H1 (cell line): ENCODE measurements around the gene ZGRF1. TPM values are rescaled to one million over a fixed set of nuclear protein-coding genes. Genes with fewer than 3 reads are reported as not detected.

Experiments
- CTCF ChIA-PET: fragments of 300-600 bp; sonication (Branson Sonifier 250); formaldehyde crosslinking; loops from one replicate; lab custom pipeline; 2021; ENCODE audit not compliant: partially characterized antibody; lab: Charles Lee
- POLR2A ChIA-PET: fragments of 300-600 bp; sonication (Branson Sonifier 250); formaldehyde crosslinking; loops from one replicate; lab custom pipeline; 2021; ENCODE audit warnings: inconsistent platforms; ENCODE audit not compliant: partially characterized antibody; lab: Charles Lee
- DNase-seq, 2 experiments: peaks; one replicate each; pipeline versions ENCODE4 v3.0.0 to v3.0.0-alpha.2; 2010 to 2022; ENCODE audit warnings: low spot score in 2 of 2, low read depth in 1 of 2, mixed read lengths in 1 of 2
- FAIRE-seq: peaks from 2 replicates; lab custom pipeline; 2011; peaks lifted over from hg19 to GRCh38; lab: Jason Lieb, UNC
- H2AFZ ChIP-seq: 2 replicates; pipeline ENCODE4 v1.8.1; 2012; ENCODE audit warnings: low read length, inconsistent platforms
- H2AK5ac ChIP-seq: 2 replicates; pipeline ENCODE4 v1.6.1; 2013; ENCODE audit warnings: low read depth, low read length
- H2BK120ac ChIP-seq: replicated peaks from 2 replicates; pipeline ENCODE3; 2013; ENCODE audit warnings: low read depth, low read length, inconsistent platforms
- H2BK12ac ChIP-seq: 2 replicates; pipeline ENCODE4 v1.6.1; 2013; ENCODE audit warnings: low read depth, low read length
- H2BK15ac ChIP-seq: 2 replicates; pipeline ENCODE4 v1.6.1; 2013; ENCODE audit warnings: low read length
- H2BK20ac ChIP-seq: 2 replicates; pipeline ENCODE4 v1.6.1; 2013; ENCODE audit warnings: low read length
- H2BK5ac ChIP-seq: 2 replicates; pipeline ENCODE4 v1.6.1; 2013; ENCODE audit warnings: low read depth, low read length
- H3K14ac ChIP-seq: 2 replicates; pipeline ENCODE4 v1.6.1; 2013; ENCODE audit warnings: inconsistent platforms; ENCODE audit not compliant: insufficient read length
- H3K18ac ChIP-seq: 2 replicates; pipeline ENCODE4 v1.6.1; 2013; ENCODE audit warnings: low read length; ENCODE audit errors: extremely low read depth
- H3K23ac ChIP-seq: 2 replicates; pipeline ENCODE4 v1.6.1; 2013; ENCODE audit warnings: inconsistent platforms; ENCODE audit not compliant: insufficient read length
- H3K23me2 ChIP-seq: 2 replicates; pipeline ENCODE4 v1.6.1; 2013; ENCODE audit warnings: low read depth, low read length
- H3K27ac ChIP-seq: 2 replicates; pipeline ENCODE4 v1.6.1; 2011; ENCODE audit warnings: low read depth, low read length, inconsistent platforms
- H3K27me3 ChIP-seq, 4 experiments: replicated peaks in 1 of 4; 1 replicate in 1 of 4; 2 replicates in 3 of 4; pipeline versions ENCODE4 v1.6.1 to v1.8.1; 2011 to 2013; ENCODE audit warnings: low read length in 3 of 4, mild to moderate bottlenecking in 3 of 4, inconsistent platforms in 2 of 4, mixed read lengths in 2 of 4, moderate library complexity in 1 of 4; ENCODE audit not compliant: control insufficient read depth in 3 of 4, insufficient read depth in 3 of 4; ENCODE audit errors: extremely low read depth in 1 of 4
- H3K36me3 ChIP-seq, 4 experiments: 2 replicates each; pipeline versions ENCODE4 v1.6.1 to v1.8.1; 2011 to 2013; ENCODE audit warnings: mild to moderate bottlenecking in 4 of 4, low read length in 3 of 4, moderate library complexity in 2 of 4, control low read depth in 1 of 4, inconsistent platforms in 1 of 4; ENCODE audit not compliant: insufficient read depth in 4 of 4, control insufficient read depth in 2 of 4
- H3K4ac ChIP-seq: replicated peaks from 2 replicates; pipeline ENCODE3; 2013; ENCODE audit warnings: low read length, low read depth, mixed read lengths, inconsistent platforms; ENCODE audit not compliant: insufficient read length
- H3K4me1 ChIP-seq, 4 experiments: replicated peaks in 1 of 4; 1 replicate in 1 of 4; 2 replicates in 3 of 4; pipeline versions ENCODE4 v1.6.1 to v1.8.1; 2011 to 2013; ENCODE audit warnings: low read length in 3 of 4, inconsistent platforms in 2 of 4, mixed read lengths in 1 of 4; ENCODE audit not compliant: insufficient read depth in 4 of 4, control insufficient read depth in 3 of 4
- H3K4me2 ChIP-seq, 2 experiments: 2 replicates each; pipeline versions ENCODE4 v1.6.1 to v1.8.1; 2011 to 2013; ENCODE audit warnings: low read depth in 2 of 2, low read length in 2 of 2, control low read depth in 1 of 2, inconsistent platforms in 1 of 2, mild to moderate bottlenecking in 1 of 2; ENCODE audit not compliant: insufficient read depth in 1 of 2
- H3K4me3 ChIP-seq, 4 experiments: fragments of 200-600, 300-600 bp in 1 of 4; sonication (generic), shearing (Covaris generic), sonication (Bioruptor Twin) in 1 of 4; 2 replicates each; pipeline versions ENCODE4 v1.5.1 to v1.8.1; 2011 to 2016; ENCODE audit warnings: low read length in 4 of 4, low read depth in 3 of 4, control low read depth in 2 of 4, inconsistent platforms in 2 of 4, mild to moderate bottlenecking in 2 of 4, mixed read lengths in 1 of 4, moderate library complexity in 1 of 4; ENCODE audit not compliant: insufficient read depth in 2 of 4; ENCODE audit errors: extremely low read depth in 1 of 4
- H3K56ac ChIP-seq: replicated peaks from 2 replicates; pipeline ENCODE3; 2013; ENCODE audit warnings: low read depth, mild to moderate bottlenecking, mixed read lengths, low read length, inconsistent platforms; ENCODE audit not compliant: insufficient read length
- H3K79me1 ChIP-seq: 2 replicates; pipeline ENCODE4 v1.6.1; 2013; ENCODE audit warnings: low read depth, low read length, control low read depth
- H3K79me2 ChIP-seq, 2 experiments: 2 replicates each; pipeline versions ENCODE4 v1.6.1 to v1.8.1; 2012 to 2013; ENCODE audit warnings: low read length in 2 of 2, mild to moderate bottlenecking in 2 of 2, inconsistent platforms in 1 of 2; ENCODE audit not compliant: insufficient read depth in 2 of 2, control insufficient read depth in 1 of 2
- H3K9ac ChIP-seq, 4 experiments: replicated peaks in 1 of 4; 1 replicate in 1 of 4; 2 replicates in 3 of 4; pipeline versions ENCODE4 v1.6.1 to v1.8.1; 2011 to 2013; ENCODE audit warnings: low read depth in 3 of 4, low read length in 3 of 4, control low read depth in 2 of 4, mild to moderate bottlenecking in 2 of 4, moderate library complexity in 2 of 4, inconsistent platforms in 1 of 4; ENCODE audit errors: extremely low read depth in 1 of 4
- H3K9me3 ChIP-seq, 2 experiments: 2 replicates each; pipeline versions ENCODE4 v1.6.1 to v1.8.1; 2012 to 2013; ENCODE audit warnings: mild to moderate bottlenecking in 2 of 2, moderate library complexity in 2 of 2, control low read depth in 1 of 2, inconsistent platforms in 1 of 2, low read depth in 1 of 2, low read length in 1 of 2, mixed read lengths in 1 of 2; ENCODE audit not compliant: insufficient read depth in 2 of 2
- H4K20me1 ChIP-seq, 2 experiments: replicated peaks in 1 of 2; 2 replicates each; pipeline versions ENCODE3 to v1.8.1; 2011 to 2013; ENCODE audit warnings: inconsistent platforms in 2 of 2, low read length in 2 of 2, mild to moderate bottlenecking in 1 of 2; ENCODE audit not compliant: insufficient read depth in 2 of 2, control insufficient read depth in 1 of 2
- H4K5ac ChIP-seq: 2 replicates; pipeline ENCODE4 v1.6.1; 2013; ENCODE audit warnings: low read length, low read depth, mixed read lengths, inconsistent platforms; ENCODE audit not compliant: insufficient read length
- H4K8ac ChIP-seq: 2 replicates; pipeline ENCODE4 v1.8.0; 2013; ENCODE audit warnings: mild to moderate bottlenecking, moderate library complexity, low read length, inconsistent platforms; ENCODE audit not compliant: insufficient read depth; ENCODE audit errors: extremely low read depth
- H4K91ac ChIP-seq: replicated peaks from 2 replicates; pipeline ENCODE3; 2013; ENCODE audit warnings: low read length, mixed read lengths, inconsistent platforms; ENCODE audit not compliant: insufficient read length
- WGBS, 2 experiments: shearing (Covaris generic) in 1 of 2; methylation state at CpG; one replicate each; pipeline versions ENCODE4 v1.1.6 to v1.1.7; 2013 to 2015; ENCODE audit warnings: low lambda C conversion rate in 2 of 2, mixed read lengths in 2 of 2, inconsistent platforms in 1 of 2, low coverage in 1 of 2, missing lambda C conversion rate in 1 of 2; ENCODE audit not compliant: insufficient replicate concordance in 2 of 2, insufficient coverage in 1 of 2, insufficient read length in 1 of 2; ENCODE audit errors: extremely low coverage in 1 of 2, missing lambda C conversion rate in 1 of 2; 5-methylcytosine and 5-hydroxymethylcytosine counted together
- polyA plus RNA-seq, 7 experiments: library from polyadenylated mRNA; depleted of rRNA in 3 of 7; stranded (reverse) in 5 of 7; unstranded in 2 of 7; fragments of >200 nt in 5 of 7; fragments of 200-250 nt in 2 of 7; gene quantifications; 1 replicate in 5 of 7; 2 replicates in 1 of 7; 4 replicates in 1 of 7; pipeline versions ENCODE4 v1.2.1 to v1.2.3, GENCODE V29; 2011 to 2013; ENCODE audit warnings: missing spikeins in 2 of 7, mixed read lengths in 2 of 7
- total RNA-seq: library from RNA; stranded (reverse); fragmentation: NEBNext Ultra II Directional; extraction: Animal tissue kit (Norgen Biotek cat#: 25700); gene quantifications from 2 replicates; pipeline ENCODE4 v1.2.1, GENCODE V29; 2021

The ZGRF1 gene
- total and polyA plus RNA-seq, 2 of the 8 experiments (the other 6 are each of a cell fraction or from before 2014, with no cell fraction given) = 12.0 to 44.6 TPM

GRCh38 chr4:112492321-112492720, 144.4 kb downstream of the ZGRF1 start:
- Histone ChIP-seq H3K4me1 (no peaks in the 10 kb centered on the region), H3K4ac (no peak overlapping the region), H3K79me2 (no peaks in the 10 kb centered on the region), H3K9me3 (peaks cover 11 to 19% of the 10 kb centered on the region in 2 experiments), H2AK5ac (no peak overlapping the region), H3K9ac (no peak overlapping the region), H3K23ac (no peak overlapping the region), H3K18ac (no peak overlapping the region), H4K5ac (no peak overlapping the region), H3K79me1 (no peaks in the 10 kb centered on the region), H3K27ac (no peak overlapping the region), H3K36me3 (peaks cover 0 to 4% (median 0%) of the 10 kb centered on the region in 4 experiments; a peak in 1 of 8 replicates), H3K27me3 (no peaks in the 10 kb centered on the region), H2BK5ac (no peak overlapping the region), H2BK120ac (no peak overlapping the region), H3K23me2 (no peaks in the 10 kb centered on the region), H2BK12ac (no peak overlapping the region), H2BK15ac (no peak overlapping the region), H3K4me3 (no peak overlapping the region), H4K8ac (no peak overlapping the region), H2AFZ (no peak overlapping the region), H2BK20ac (no peak overlapping the region), H4K91ac (no peak overlapping the region), H3K56ac (no peak overlapping the region), H4K20me1 (no peaks in the 10 kb centered on the region), H3K14ac (no peak overlapping the region), H3K4me2 (no peak overlapping the region)
- CTCF ChIA-PET = interaction anchor here (1.4 kb wide), 1 partner anchor 14 kb away, joined by 3 read pairs; no protein-coding TSS in a partner anchor
- DNase-seq (no peak), FAIRE-seq (no peak)
- WGBS, 2 experiments = 90% methylated on average over 7 of the region's 7 CpGs; no CpG with 5 or more reads in 1 of the 2 experiments
- POLR2A ChIA-PET = no interaction called here
